Natural killer cell (primary cell): ENCODE results near the gene SPECC1L. TPM values are rescaled to one million over a fixed set of nuclear protein-coding genes. Genes with fewer than 3 reads are reported as not detected.

Experiments used
- ATAC-seq, 3 donors: fragments of 150-1000 bp in 2 of 3; fragments of 200-7000 bp in 1 of 3; cut with Tn5 transposase; 1 replicate in 1 of 3; 2 replicates in 2 of 3; pipeline ENCODE4 v1.10.0; 2021; ENCODE audit warnings: mild to moderate bottlenecking in 2 of 3, moderate library complexity in 2 of 3
- DNase-seq, 2 donors: peaks; one replicate each; pipeline versions ENCODE4 v3.0.0 to v3.0.0-alpha.2; 2013 to 2021; ENCODE audit warnings: mixed read lengths in 1 of 2
- H3K27ac ChIP-seq: one replicate; pipeline ENCODE4 v1.5.1; 2013; ENCODE audit warnings: mild to moderate bottlenecking, low read length
- H3K27me3 ChIP-seq: one replicate; pipeline ENCODE4 v1.6.1; 2013; ENCODE audit warnings: low read length; ENCODE audit not compliant: control insufficient read depth, insufficient read depth
- H3K36me3 ChIP-seq: one replicate; pipeline ENCODE4 v1.6.1; 2013; ENCODE audit warnings: low read length; ENCODE audit not compliant: control insufficient read depth, insufficient read depth
- H3K4me1 ChIP-seq: one replicate; pipeline ENCODE4 v1.6.1; 2013; ENCODE audit warnings: low read length; ENCODE audit not compliant: control insufficient read depth, insufficient read depth
- H3K4me3 ChIP-seq: one replicate; pipeline ENCODE4 v1.5.1; 2013; ENCODE audit warnings: low read length
- H3K9me3 ChIP-seq: one replicate; pipeline ENCODE4 v1.6.1; 2013; ENCODE audit warnings: low read length; ENCODE audit not compliant: control insufficient read depth, insufficient read depth
- H3K27ac Mint-ChIP-seq, 2 donors: one replicate each; pipeline ENCODE4 v1.8.0; 2022; ENCODE audit warnings: mild to moderate bottlenecking in 2 of 2, mixed read lengths in 2 of 2, moderate library complexity in 1 of 2
- H3K27me3 Mint-ChIP-seq, 2 donors: one replicate each; pipeline ENCODE4 v1.8.0; 2022; ENCODE audit warnings: low read depth in 2 of 2, mixed read lengths in 2 of 2
- H3K36me3 Mint-ChIP-seq: one replicate; pipeline ENCODE4 v1.8.0; 2022; ENCODE audit warnings: mixed read lengths
- H3K4me1 Mint-ChIP-seq, 2 donors: one replicate each; pipeline ENCODE4 v1.8.0; 2022; ENCODE audit warnings: mixed read lengths in 2 of 2
- H3K4me3 Mint-ChIP-seq: one replicate; pipeline ENCODE4 v1.8.0; 2022; ENCODE audit warnings: mild to moderate bottlenecking, moderate library complexity, mixed read lengths
- H3K9me3 Mint-ChIP-seq, 2 donors: one replicate each; pipeline ENCODE4 v1.8.0; 2022; ENCODE audit warnings: mixed read lengths in 2 of 2
- CTCF ChIP-seq: fragments of 200-600 bp; IDR thresholded peaks from one replicate; pipeline ENCODE4 v1.8.0; 2022; ENCODE audit warnings: antibody characterized with exemption
- WGBS: methylation state at CpG from one replicate; pipeline ENCODE4 v1.1.7; 2013; ENCODE audit warnings: missing lambda C conversion rate; ENCODE audit not compliant: insufficient coverage; 5-methylcytosine and 5-hydroxymethylcytosine counted together
- intact Hi-C: fragments of 100-400 bp; cut with micrococcal nuclease; formaldehyde crosslinking; loops from one replicate; pipeline ENCODE4 v1.14.2; 2022
- total RNA-seq, 4 donors: library from RNA; stranded (reverse); fragments of 120-200 nt in 1 of 4; gene quantifications; one replicate each; pipeline versions ENCODE4 v1.2.3 to v1.2.4, GENCODE V29; 2013 to 2022

SPECC1L gene
- total RNA-seq, 3 donors from 2014 or later (not counting 1 experiment from before 2014, with no cell fraction given), result 46.1 to 52.9 (median 48.5) TPM

DNA sequence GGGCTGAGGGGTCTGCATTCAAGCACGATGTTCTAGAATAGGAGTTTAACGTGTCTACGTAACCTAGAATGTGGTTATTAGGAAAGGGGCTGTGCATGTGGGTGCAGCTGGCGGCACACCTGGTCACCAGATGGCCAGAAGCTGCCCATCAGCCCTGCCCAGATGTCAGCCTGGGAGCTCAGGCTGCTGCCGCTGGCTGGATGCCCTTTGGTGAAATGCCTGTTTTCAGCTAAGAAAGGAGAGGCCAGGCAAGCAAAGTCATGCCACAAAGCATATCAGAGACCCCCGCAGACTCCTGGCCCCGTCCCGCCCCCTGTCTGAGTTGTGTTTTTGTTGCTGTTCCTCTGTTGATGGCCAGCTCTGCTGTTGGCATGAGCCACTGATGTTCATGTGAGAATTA lies 145.5 kb downstream of the SPECC1L start:
- H3K4me3 Mint-ChIP-seq, result no peak overlapping the region
- Histone ChIP-seq H3K4me3 (no peak overlapping the region), H3K27me3 (no peaks in the 10 kb centered on the region), H3K27ac (no peak overlapping the region), H3K36me3 (peaks cover 32% of the 10 kb centered on the region), H3K9me3 (no peaks in the 10 kb centered on the region), H3K4me1 (no peaks in the 10 kb centered on the region)
- H3K27ac Mint-ChIP-seq, result no peak overlapping the region
- no peak for ATAC-seq
- H3K27me3 Mint-ChIP-seq, result no peaks in the 10 kb centered on the region
- H3K36me3 Mint-ChIP-seq, result no peaks in the 10 kb centered on the region
- no peak for DNase-seq
- TF ChIP-seq CTCF, result no peak
- H3K4me1 Mint-ChIP-seq, result peaks cover 0 to 3% of the 10 kb centered on the region in 2 donors
- WGBS, result 94% methylated on average over 8 of the region's 8 CpGs
- intact Hi-C loops, result no loop called here
- H3K9me3 Mint-ChIP-seq, result no peaks in the 10 kb centered on the region

- Mint-ChIP-seq H3K27ac (no peak overlapping the region), H3K4me3 (no peak overlapping the region), H3K27me3 (no peaks in the 10 kb centered on the region), H3K9me3 (no peaks in the 10 kb centered on the region), H3K36me3 (no peaks in the 10 kb centered on the region), H3K4me1 (peaks cover 0 to 3% of the 10 kb centered on the region in 2 donors)
- Histone ChIP-seq H3K9me3 (no peaks in the 10 kb centered on the region), H3K27ac (no peak overlapping the region), H3K27me3 (no peaks in the 10 kb centered on the region), H3K36me3 (peaks cover 31% of the 10 kb centered on the region), H3K4me3 (no peak overlapping the region), H3K4me1 (no peaks in the 10 kb centered on the region)
- TF ChIP-seq CTCF, result no peak
- DNase-seq (no peak), ATAC-seq (no peak)
- WGBS, result 90% methylated on average over 6 of the region's 6 CpGs
- intact Hi-C loops, result no loop called here
Observed at GRCh38 chr22:24416611-24417010, 146.0 kb downstream of the SPECC1L start.

GRCh38 chr22:24417200-24417599 lies 146.6 kb downstream of the SPECC1L start:
- WGBS, result 84% methylated on average over 7 of the region's 7 CpGs

More at GRCh38 chr22:24417200-24417599, 146.6 kb downstream of the SPECC1L start:
- no peak for TF ChIP-seq CTCF
- Histone ChIP-seq H3K4me3 (no peak overlapping the region), H3K36me3 (peaks cover 28% of the 10 kb centered on the region), H3K27me3 (no peaks in the 10 kb centered on the region), H3K9me3 (no peaks in the 10 kb centered on the region), H3K27ac (no peak overlapping the region), H3K4me1 (no peaks in the 10 kb centered on the region)
- Mint-ChIP-seq H3K9me3 (no peaks in the 10 kb centered on the region), H3K36me3 (no peaks in the 10 kb centered on the region), H3K4me1 (peaks cover 0 to 3% of the 10 kb centered on the region in 2 donors), H3K27ac (no peak overlapping the region), H3K4me3 (no peak overlapping the region), H3K27me3 (no peaks in the 10 kb centered on the region)
- DNase-seq (no peak), ATAC-seq (no peak)
- intact Hi-C loops, result no loop called here
